Fibroblast of pulmonary artery (primary cell): ENCODE data around the gene PTPRN2.

Experiments used
- DNase-seq: peaks from one replicate; pipeline ENCODE4 v3.0.0-alpha.2; 2010; ENCODE audit warnings: low read depth
- H3K4me3 ChIP-seq: replicated peaks from 2 replicates; pipeline ENCODE4 v1.5.1; 2011; ENCODE audit warnings: low read depth, mild to moderate bottlenecking, control low read depth, low read length, moderate library complexity
- CTCF ChIP-seq: IDR thresholded peaks from 2 replicates; pipeline ENCODE4 v1.5.1; 2011; ENCODE audit warnings: mild to moderate bottlenecking, control low read depth, low read length, inconsistent platforms; ENCODE audit errors: missing control alignments

The PTPRN2 gene

GRCh38 chr7:157818701-157819454, 768.7 kb downstream of the PTPRN2 start:
- no peak for TF ChIP-seq CTCF
- H3K4me3 ChIP-seq = no peak overlapping the region
- no peak for DNase-seq

- no peak for DNase-seq
- TF ChIP-seq CTCF = no peak
- H3K4me3 ChIP-seq = no peak overlapping the region
Measured at GRCh38 chr7:157817944-157818700, 769.5 kb downstream of the PTPRN2 start.

GRCh38 chr7:157817433-157817832, 770.2 kb downstream of the PTPRN2 start:
- no peak for TF ChIP-seq CTCF
- DNase-seq = no peak
- no peak overlapping the region for H3K4me3 ChIP-seq

GRCh38 chr7:157816526-157817250, 770.9 kb downstream of the PTPRN2 start:
- no peak for TF ChIP-seq CTCF
- DNase-seq = no peak
- no peak overlapping the region for H3K4me3 ChIP-seq

- DNase-seq = no peak
- TF ChIP-seq CTCF = no peak
- no peak overlapping the region for H3K4me3 ChIP-seq
Measured at GRCh38 chr7:157816086-157816485, 771.5 kb downstream of the PTPRN2 start.

- no peak overlapping the region for H3K4me3 ChIP-seq
- DNase-seq = no peak
- no peak for TF ChIP-seq CTCF
Measured at GRCh38 chr7:157815706-157816022, 772.0 kb downstream of the PTPRN2 start.
